Measurements from ENCODE around the gene OLAH. TPM values are rescaled to one million over a fixed set of nuclear protein-coding genes. Genes with fewer than 3 reads are reported as not detected.
A peak's percentile ranks its signal among the peaks of the same experiment; 100 is the strongest.

The OLAH gene
- total RNA-seq, 2 donors from 2014 or later, result 0.89 to 1.2 TPM

DNA sequence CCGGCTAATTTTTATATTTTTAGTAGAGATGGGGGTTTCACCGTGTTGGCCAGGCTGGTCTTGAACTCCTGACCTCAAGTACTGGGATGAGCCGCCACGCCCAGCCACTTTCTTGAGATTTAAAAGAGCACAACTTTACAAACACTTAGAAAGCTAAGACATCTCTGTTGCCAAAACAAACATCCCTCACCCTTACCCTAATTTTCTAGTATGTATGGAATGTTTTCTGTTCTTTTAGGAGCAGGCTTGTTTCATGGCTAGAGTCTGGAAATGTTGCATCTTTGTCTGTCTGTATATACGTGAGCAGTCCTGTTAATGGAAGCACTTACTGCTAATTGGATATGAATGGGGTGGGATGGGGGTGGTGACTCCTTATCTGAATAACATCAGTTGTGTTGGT lies 2.9 kb downstream of the OLAH start:
- peaks cover 4 to 6% of the 10 kb centered on the region in 2 donors for H3K4me1 Mint-ChIP-seq (ENCODE audit: low read depth in 2 of 2)
- DNase-seq (ENCODE audit: low spot score), result no peak
- H3K27me3 Mint-ChIP-seq, result peaks cover 14 to 25% of the 10 kb centered on the region in 2 donors
- H3K4me3 Mint-ChIP-seq, result no peak overlapping the region
- no peak for ATAC-seq
- peaks cover 4% of the 10 kb centered on the region for H3K36me3 Mint-ChIP-seq
- H3K9me3 Mint-ChIP-seq, result peaks cover 3% of the 10 kb centered on the region
- H3K27ac Mint-ChIP-seq, result no peak overlapping the region

DNA sequence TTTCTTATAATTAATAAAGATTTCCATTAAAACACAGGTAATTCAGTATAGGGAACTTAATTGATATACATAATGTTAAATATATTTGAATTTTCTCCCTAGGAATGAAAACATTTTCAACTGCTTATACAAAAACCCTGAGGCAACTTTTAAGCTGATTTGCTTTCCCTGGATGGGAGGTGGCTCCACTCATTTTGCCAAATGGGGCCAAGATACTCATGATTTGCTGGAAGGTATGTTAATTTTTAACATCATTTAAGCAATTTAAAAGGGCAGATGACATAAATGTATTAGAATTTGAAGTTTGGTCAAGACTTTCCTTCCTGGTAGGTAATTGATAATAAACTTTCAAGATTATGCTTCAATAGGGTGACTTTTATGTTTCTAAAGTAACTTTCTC lies 5.8 kb downstream of the OLAH start:
- H3K4me1 Mint-ChIP-seq (ENCODE audit: low read depth in 2 of 2), result no peaks in the 10 kb centered on the region
- no peaks in the 10 kb centered on the region for H3K36me3 Mint-ChIP-seq
- H3K9me3 Mint-ChIP-seq, result no peaks in the 10 kb centered on the region
- DNase-seq (ENCODE audit: low spot score) (no peak), ATAC-seq (no peak)
- peaks cover 13 to 23% of the 10 kb centered on the region in 2 donors for H3K27me3 Mint-ChIP-seq
- no peak overlapping the region for H3K4me3 Mint-ChIP-seq
- no peak overlapping the region for H3K27ac Mint-ChIP-seq

DNA sequence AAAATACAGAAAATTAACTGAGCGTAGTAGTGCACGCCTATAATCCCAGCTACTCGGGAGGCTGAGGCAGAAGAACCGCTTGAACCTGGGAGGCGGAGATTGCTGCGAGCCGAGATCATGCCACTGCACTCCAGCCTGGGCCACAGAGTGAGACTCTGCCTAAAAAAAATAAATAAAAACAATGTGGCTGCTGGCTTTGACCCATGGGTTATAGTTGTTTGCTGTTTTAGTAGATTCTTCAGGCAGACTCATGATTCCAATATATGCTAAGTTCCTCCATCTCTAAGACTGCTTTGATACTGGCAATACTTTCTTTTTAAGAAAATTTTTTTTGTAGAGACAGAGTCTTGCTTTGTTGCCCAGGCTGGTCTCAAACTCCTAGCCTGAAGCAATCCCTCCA lies 8.4 kb downstream of the OLAH start:
- H3K9me3 Mint-ChIP-seq, result no peaks in the 10 kb centered on the region

DNA sequence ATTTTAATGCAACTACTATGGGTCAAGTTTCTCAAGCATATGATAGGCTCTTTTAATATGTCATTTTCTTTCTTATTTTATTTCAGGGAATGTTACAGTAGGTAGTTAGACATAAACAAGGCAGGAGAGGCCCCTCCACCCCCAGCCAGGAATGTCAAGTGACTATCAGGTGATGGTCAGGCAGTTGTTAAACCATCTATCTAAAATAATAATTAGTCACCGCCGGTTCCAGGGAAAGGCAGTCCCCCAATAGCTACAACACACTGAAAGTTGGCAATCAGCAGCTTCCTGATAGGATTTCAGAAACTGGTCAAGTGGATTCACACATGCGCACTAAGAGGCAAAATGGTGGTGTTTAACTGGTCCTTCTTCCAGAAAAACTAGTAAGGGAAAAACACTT lies 9.3 kb downstream of the OLAH start:
- Mint-ChIP-seq H3K9me3 (no peaks in the 10 kb centered on the region), H3K4me3 (no peak overlapping the region), H3K27ac (no peak overlapping the region), H3K36me3 (no peaks in the 10 kb centered on the region), H3K27me3 (peaks cover 16 to 27% of the 10 kb centered on the region in 2 donors), H3K4me1 (ENCODE audit: low read depth in 2 of 2) (no peaks in the 10 kb centered on the region)
- ATAC-seq (no peak), DNase-seq (ENCODE audit: low spot score) (no peak)

More for the DNA sequence above, 8.4 kb downstream of the OLAH start:
- H3K4me3 Mint-ChIP-seq, result no peak overlapping the region
- no peak for ATAC-seq
- no peaks in the 10 kb centered on the region for H3K36me3 Mint-ChIP-seq
- H3K27me3 Mint-ChIP-seq, result peaks cover 13 to 21% of the 10 kb centered on the region in 2 donors
- DNase-seq (ENCODE audit: low spot score), result no peak
- no peaks in the 10 kb centered on the region for H3K4me1 Mint-ChIP-seq (ENCODE audit: low read depth in 2 of 2)
- no peak overlapping the region for H3K27ac Mint-ChIP-seq

- Mint-ChIP-seq H3K27me3 (peaks cover 26 to 42% of the 10 kb centered on the region in 2 donors), H3K36me3 (peaks cover 17% of the 10 kb centered on the region), H3K9me3 (peaks cover 4% of the 10 kb centered on the region), H3K4me3 (no peak overlapping the region), H3K4me1 (ENCODE audit: low read depth in 2 of 2) (no peaks in the 10 kb centered on the region), H3K27ac (no peak overlapping the region)
- ATAC-seq, result no peak
- DNase-seq (ENCODE audit: low spot score), result no peak
These were observed 14.9 kb downstream of the OLAH start for GRCh38 chr10:15058689-15059088.

- Mint-ChIP-seq H3K27ac (no peak overlapping the region), H3K4me1 (ENCODE audit: low read depth in 2 of 2) (no peaks in the 10 kb centered on the region), H3K9me3 (peaks cover 4% of the 10 kb centered on the region), H3K27me3 (peaks cover 22 to 41% of the 10 kb centered on the region in 2 donors), H3K36me3 (peaks cover 17% of the 10 kb centered on the region), H3K4me3 (no peak overlapping the region)
- ATAC-seq, result no peak
- no peak for DNase-seq (ENCODE audit: low spot score)
These were observed 16.2 kb downstream of the OLAH start for GRCh38 chr10:15059914-15060313.

DNA sequence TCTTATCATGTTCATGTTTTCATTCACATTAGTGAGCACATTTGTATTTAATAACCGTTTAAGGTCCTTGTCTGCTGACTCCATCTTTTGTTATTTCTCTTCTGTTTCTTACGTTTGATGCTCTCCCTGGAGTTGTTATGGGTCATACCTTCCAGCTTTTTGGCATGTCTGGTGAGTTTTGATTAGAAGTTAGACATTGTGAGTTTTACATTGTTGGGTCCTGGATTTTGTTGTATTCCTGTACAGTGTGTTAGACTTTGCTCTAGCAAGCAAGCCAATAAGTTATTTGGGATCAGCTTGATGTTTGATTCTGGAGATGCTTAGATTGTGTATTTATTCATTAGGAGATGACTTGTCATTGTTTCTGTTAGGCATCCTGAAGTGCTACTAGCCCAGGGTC lies 16.9 kb downstream of the OLAH start:
- Mint-ChIP-seq H3K9me3 (peaks cover 4% of the 10 kb centered on the region), H3K4me3 (no peak overlapping the region), H3K27me3 (peaks cover 23 to 43% of the 10 kb centered on the region in 2 donors), H3K4me1 (ENCODE audit: low read depth in 2 of 2) (no peaks in the 10 kb centered on the region), H3K36me3 (peaks cover 17% of the 10 kb centered on the region), H3K27ac (no peak overlapping the region)
- ATAC-seq (no peak), DNase-seq (ENCODE audit: low spot score) (no peak)

DNA sequence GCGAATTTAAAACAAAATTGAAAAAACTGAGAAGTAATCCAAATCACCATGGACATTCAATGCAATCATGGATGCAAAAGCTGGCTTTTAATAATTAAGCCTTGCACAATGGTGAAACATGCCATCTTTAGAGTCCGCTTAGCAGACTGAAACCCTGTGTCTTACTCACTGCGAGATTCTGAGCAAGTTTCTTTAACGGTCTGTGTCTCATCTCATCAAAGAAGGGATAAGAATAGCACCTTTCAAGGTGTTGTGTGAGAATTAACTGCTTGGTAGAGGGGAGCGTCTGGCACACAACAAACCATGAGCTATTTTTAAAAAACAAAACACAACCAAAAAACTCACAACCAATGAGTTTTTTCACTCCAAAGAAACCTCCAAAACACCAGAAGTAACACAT lies 23.4 kb downstream of the OLAH start:
- DNase-seq (ENCODE audit: low spot score) (no peak), ATAC-seq (no peak)
- no peak overlapping the region for H3K4me3 Mint-ChIP-seq
- peaks cover 9 to 27% of the 10 kb centered on the region in 2 donors for H3K27me3 Mint-ChIP-seq
- no peaks in the 10 kb centered on the region for H3K9me3 Mint-ChIP-seq
- no peaks in the 10 kb centered on the region for H3K4me1 Mint-ChIP-seq (ENCODE audit: low read depth in 2 of 2)
- no peaks in the 10 kb centered on the region for H3K36me3 Mint-ChIP-seq
- no peak overlapping the region for H3K27ac Mint-ChIP-seq

DNA sequence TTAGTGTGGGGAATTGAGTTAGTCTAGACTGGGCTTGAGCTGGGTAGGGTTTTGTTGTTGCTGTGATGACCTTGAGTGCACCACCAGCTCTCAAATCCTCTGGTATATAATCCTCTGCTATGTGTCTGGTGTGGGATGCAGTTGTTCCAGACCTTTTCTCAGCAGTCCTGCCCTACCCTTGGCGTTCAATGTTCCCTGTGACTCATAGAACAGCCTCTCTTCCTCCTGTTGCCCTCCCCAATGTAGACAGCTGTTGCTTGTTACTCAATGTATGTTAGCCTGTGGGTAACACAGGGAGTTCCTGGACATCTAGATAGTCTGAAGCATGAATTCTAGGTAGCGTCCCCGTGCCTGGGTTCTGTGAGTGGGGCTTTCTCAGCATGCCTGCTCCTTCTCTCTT lies 25.1 kb downstream of the OLAH start:
- Mint-ChIP-seq H3K4me3 (no peak overlapping the region), H3K9me3 (no peaks in the 10 kb centered on the region), H3K27me3 (peaks cover 9 to 29% of the 10 kb centered on the region in 2 donors), H3K36me3 (no peaks in the 10 kb centered on the region), H3K27ac (no peak overlapping the region), H3K4me1 (ENCODE audit: low read depth in 2 of 2) (no peaks in the 10 kb centered on the region)
- DNase-seq (ENCODE audit: low spot score) (no peak), ATAC-seq (no peak)

GRCh38 chr10:15069230-15069629 lies 25.5 kb downstream of the OLAH start:
- Mint-ChIP-seq H3K27me3 (peaks cover 8 to 30% of the 10 kb centered on the region in 2 donors), H3K27ac (no peak overlapping the region), H3K36me3 (no peaks in the 10 kb centered on the region), H3K9me3 (no peaks in the 10 kb centered on the region), H3K4me1 (ENCODE audit: low read depth in 2 of 2) (no peaks in the 10 kb centered on the region), H3K4me3 (no peak overlapping the region)
- ATAC-seq (peak in 1 of 2 donors; percentile 36), DNase-seq (ENCODE audit: low spot score) (no peak)

DNA sequence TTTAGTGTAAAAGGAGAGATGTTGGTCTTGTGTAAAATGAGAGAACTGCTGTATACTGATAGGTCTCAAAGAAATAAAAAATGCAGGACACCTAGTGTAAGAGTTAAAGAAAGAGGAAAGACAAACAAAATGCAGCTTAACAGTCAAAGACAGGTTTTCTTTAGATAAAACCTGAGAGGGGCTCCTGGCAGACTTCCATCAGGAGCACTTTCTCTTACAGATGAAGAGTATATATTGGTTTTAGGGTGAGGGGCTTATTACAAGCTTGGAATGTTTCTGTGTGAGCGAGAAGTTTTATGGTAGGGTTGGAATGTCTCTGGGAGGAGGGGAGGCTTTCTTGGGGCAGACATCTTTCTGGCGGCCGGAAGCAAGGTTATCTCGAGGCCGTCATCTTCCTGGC lies 28.6 kb downstream of the OLAH start:
- no peaks in the 10 kb centered on the region for H3K36me3 Mint-ChIP-seq
- DNase-seq (ENCODE audit: low spot score) (no peak), ATAC-seq (no peak)
- peaks cover 3 to 15% of the 10 kb centered on the region in 2 donors for H3K27me3 Mint-ChIP-seq
- H3K4me3 Mint-ChIP-seq, result no peak overlapping the region
- no peak overlapping the region for H3K27ac Mint-ChIP-seq
- no peaks in the 10 kb centered on the region for H3K9me3 Mint-ChIP-seq
- no peaks in the 10 kb centered on the region for H3K4me1 Mint-ChIP-seq (ENCODE audit: low read depth in 2 of 2)

GRCh38 chr10:15075421-15075820 lies 31.7 kb downstream of the OLAH start:
- H3K9me3 Mint-ChIP-seq, result no peaks in the 10 kb centered on the region
- H3K27ac Mint-ChIP-seq, result no peak overlapping the region
- no peak for DNase-seq (ENCODE audit: low spot score)
- H3K4me1 Mint-ChIP-seq (ENCODE audit: low read depth in 2 of 2), result no peaks in the 10 kb centered on the region
- H3K4me3 Mint-ChIP-seq, result no peak overlapping the region
- H3K27me3 Mint-ChIP-seq, result peaks cover 0 to 6% of the 10 kb centered on the region in 2 donors
- ATAC-seq, result no peak
- H3K36me3 Mint-ChIP-seq, result no peaks in the 10 kb centered on the region

- no peaks in the 10 kb centered on the region for H3K27me3 Mint-ChIP-seq
- DNase-seq (ENCODE audit: low spot score), result no peak
- no peaks in the 10 kb centered on the region for H3K36me3 Mint-ChIP-seq
- peaks cover 0 to 2% of the 10 kb centered on the region in 2 donors for H3K4me1 Mint-ChIP-seq (ENCODE audit: low read depth in 2 of 2)
- no peak overlapping the region for H3K4me3 Mint-ChIP-seq
- no peaks in the 10 kb centered on the region for H3K9me3 Mint-ChIP-seq
- no peak overlapping the region for H3K27ac Mint-ChIP-seq
- ATAC-seq, result no peak
These were observed 40.1 kb downstream of the OLAH start for GRCh38 chr10:15083674-15084501.

GRCh38 chr10:15084502-15084922 lies 40.8 kb downstream of the OLAH start:
- H3K36me3 Mint-ChIP-seq, result no peaks in the 10 kb centered on the region
- H3K27ac Mint-ChIP-seq, result no peak overlapping the region
- peaks cover 0 to 2% of the 10 kb centered on the region in 2 donors for H3K4me1 Mint-ChIP-seq (ENCODE audit: low read depth in 2 of 2)
- H3K4me3 Mint-ChIP-seq, result no peak overlapping the region
- H3K27me3 Mint-ChIP-seq, result no peaks in the 10 kb centered on the region
- DNase-seq (ENCODE audit: low spot score) (no peak), ATAC-seq (no peak)
- H3K9me3 Mint-ChIP-seq, result no peaks in the 10 kb centered on the region
